Measurements from ENCODE around the gene CACNA1B. TPM values are rescaled to one million over a fixed set of nuclear protein-coding genes. Genes with fewer than 3 reads are reported as not detected.

CACNA1B gene
- total RNA-seq, 1 donor from 2014 or later: 0.74 TPM

DNA sequence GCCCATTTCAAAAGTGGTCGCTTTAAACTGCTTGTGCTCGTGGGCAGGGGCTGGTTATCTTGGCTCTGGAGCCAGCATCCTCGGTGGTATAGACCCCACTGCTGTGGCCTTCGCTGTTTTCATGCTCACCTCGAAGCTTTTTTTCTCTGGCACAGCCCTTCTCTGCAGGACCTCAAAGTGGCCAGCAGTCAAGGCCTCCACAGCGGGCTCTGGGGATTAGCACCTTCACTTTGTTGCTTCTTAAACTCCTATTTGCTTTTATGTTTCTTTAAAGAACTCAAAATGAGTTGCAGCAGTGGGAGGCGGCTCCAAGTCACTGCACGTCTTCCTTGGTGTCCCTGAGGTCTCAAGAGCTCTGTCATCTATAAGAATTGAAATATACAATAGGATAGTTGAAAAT is 165.1 kb downstream of the CACNA1B start:
- DNase-seq (ENCODE audit: extremely low spot score in 2 of 2): peak in 1 of 2 donors; percentile 28
- TF ChIP-seq POLR2AphosphoS5 (IDR thresholded peaks at IDR 0.05; ENCODE audit: insufficient read depth in 1 of 2, low read depth in 1 of 2) (no peak), POLR2A (IDR thresholded peaks at IDR 0.05) (no peak)
- TF ChIP-seq, protein P1, sequence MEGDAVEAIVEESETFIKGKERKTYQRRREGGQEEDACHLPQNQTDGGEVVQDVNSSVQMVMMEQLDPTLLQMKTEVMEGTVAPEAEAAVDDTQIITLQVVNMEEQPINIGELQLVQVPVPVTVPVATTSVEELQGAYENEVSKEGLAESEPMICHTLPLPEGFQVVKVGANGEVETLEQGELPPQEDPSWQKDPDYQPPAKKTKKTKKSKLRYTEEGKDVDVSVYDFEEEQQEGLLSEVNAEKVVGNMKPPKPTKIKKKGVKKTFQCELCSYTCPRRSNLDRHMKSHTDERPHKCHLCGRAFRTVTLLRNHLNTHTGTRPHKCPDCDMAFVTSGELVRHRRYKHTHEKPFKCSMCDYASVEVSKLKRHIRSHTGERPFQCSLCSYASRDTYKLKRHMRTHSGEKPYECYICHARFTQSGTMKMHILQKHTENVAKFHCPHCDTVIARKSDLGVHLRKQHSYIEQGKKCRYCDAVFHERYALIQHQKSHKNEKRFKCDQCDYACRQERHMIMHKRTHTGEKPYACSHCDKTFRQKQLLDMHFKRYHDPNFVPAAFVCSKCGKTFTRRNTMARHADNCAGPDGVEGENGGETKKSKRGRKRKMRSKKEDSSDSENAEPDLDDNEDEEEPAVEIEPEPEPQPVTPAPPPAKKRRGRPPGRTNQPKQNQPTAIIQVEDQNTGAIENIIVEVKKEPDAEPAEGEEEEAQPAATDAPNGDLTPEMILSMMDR (IDR thresholded peaks at IDR 0.05): no peak
- Histone ChIP-seq H3K4me1 (no peaks in the 10 kb centered on the region), H3K9me3 (no peaks in the 10 kb centered on the region), H3K27ac (no peak overlapping the region), H3K4me3 (no peak overlapping the region), H3K36me3 (no peaks in the 10 kb centered on the region), H3K27me3 (no peaks in the 10 kb centered on the region)
- intact Hi-C loops (cut with DNase I): no loop called here

DNA sequence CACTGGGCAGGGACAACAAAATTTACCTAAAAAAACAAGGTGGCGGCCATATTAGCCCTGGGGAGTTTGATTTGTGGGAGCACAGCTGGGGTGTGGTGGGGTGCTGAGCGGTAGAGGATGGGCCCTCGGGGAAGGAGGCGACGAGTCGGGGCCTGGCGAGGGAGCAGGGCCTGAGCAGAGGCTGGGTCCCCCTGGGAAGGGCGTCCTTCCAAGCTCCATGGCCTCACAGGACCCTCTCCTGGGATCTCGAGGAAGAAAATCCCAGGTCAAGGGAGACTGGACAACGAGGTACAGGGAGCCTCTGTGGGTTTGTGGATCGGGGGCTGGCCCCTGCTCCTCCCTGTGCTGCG is 165.5 kb downstream of the CACNA1B start:
- DNase-seq (ENCODE audit: extremely low spot score in 2 of 2): no peak
- no peaks in the 10 kb centered on the region for H3K9me3 ChIP-seq
- H3K36me3 ChIP-seq: no peaks in the 10 kb centered on the region
- intact Hi-C loops (cut with DNase I): no loop called here
- H3K27ac ChIP-seq: no peak overlapping the region
- H3K4me1 ChIP-seq: no peaks in the 10 kb centered on the region
- no peak overlapping the region for H3K4me3 ChIP-seq
- no peaks in the 10 kb centered on the region for H3K27me3 ChIP-seq
- TF ChIP-seq POLR2AphosphoS5 (IDR thresholded peaks at IDR 0.05; ENCODE audit: insufficient read depth in 1 of 2, low read depth in 1 of 2): no peak
- TF ChIP-seq POLR2A (IDR thresholded peaks at IDR 0.05): no peak
- TF ChIP-seq, protein P1 (IDR thresholded peaks at IDR 0.05): no peak

GRCh38 chr9:138043411-138044345 is 166.1 kb downstream of the CACNA1B start:
- intact Hi-C loops (cut with DNase I): no loop called here
- Histone ChIP-seq H3K36me3 (no peaks in the 10 kb centered on the region), H3K9me3 (no peaks in the 10 kb centered on the region), H3K4me3 (no peak overlapping the region), H3K27me3 (no peaks in the 10 kb centered on the region), H3K4me1 (no peaks in the 10 kb centered on the region), H3K27ac (no peak overlapping the region)
- DNase-seq (ENCODE audit: extremely low spot score in 2 of 2): peak in 1 of 2 donors; percentile 90
- no peak for TF ChIP-seq POLR2A (IDR thresholded peaks at IDR 0.05)
- TF ChIP-seq, protein P1 (IDR thresholded peaks at IDR 0.05): no peak
- TF ChIP-seq POLR2AphosphoS5 (IDR thresholded peaks at IDR 0.05; ENCODE audit: insufficient read depth in 1 of 2, low read depth in 1 of 2): no peak

DNA sequence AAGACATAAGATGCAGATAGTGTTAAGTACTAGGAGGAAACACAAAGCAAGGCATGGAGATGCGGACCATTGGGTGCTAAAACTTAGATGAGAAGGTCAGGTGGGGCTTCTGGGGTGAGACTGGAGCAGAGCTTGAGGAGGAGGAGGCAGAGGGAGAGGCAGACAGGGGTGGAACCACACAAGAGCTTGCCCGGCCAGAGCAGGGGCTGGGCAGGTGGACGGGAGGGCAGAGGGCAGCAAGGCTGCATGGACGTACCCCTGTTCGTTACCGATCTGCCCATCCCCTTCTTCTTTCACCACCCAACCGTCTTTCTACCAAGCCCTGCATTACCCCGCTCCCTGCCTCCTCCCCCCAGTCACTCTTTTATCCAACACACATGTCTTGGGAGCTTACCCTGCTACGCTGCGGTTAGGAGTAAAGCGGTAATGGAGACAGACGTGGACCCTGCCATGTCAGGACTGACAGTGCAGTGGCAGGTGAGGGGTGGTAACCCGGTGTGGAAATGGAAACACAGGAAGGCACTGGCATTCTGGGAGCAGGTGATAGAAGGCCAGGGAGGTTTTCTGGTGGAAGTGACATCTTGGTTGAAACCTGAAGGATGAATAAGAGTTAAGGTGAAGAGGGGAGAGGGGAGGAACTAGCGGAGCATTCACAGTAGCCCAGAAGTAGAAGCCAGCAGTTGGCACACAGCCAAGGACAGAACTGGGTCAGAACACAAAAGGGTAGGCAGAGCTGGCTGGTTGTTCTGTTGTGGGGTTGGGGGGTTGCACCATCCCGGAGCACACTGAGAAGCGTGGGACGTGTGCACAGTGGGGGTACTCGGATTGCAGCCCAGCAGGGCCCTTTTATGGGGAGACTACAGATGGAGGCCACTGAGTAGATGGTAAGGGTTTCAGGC is 167.2 kb downstream of the CACNA1B start:
- Histone ChIP-seq H3K9me3 (no peaks in the 10 kb centered on the region), H3K36me3 (no peaks in the 10 kb centered on the region), H3K4me1 (no peaks in the 10 kb centered on the region), H3K27ac (no peak overlapping the region), H3K27me3 (no peaks in the 10 kb centered on the region), H3K4me3 (no peak overlapping the region)
- peak in 1 of 2 donors; percentile 93 for DNase-seq (ENCODE audit: extremely low spot score in 2 of 2)
- no peak for TF ChIP-seq POLR2A (IDR thresholded peaks at IDR 0.05)
- no peak for TF ChIP-seq POLR2AphosphoS5 (IDR thresholded peaks at IDR 0.05; ENCODE audit: insufficient read depth in 1 of 2, low read depth in 1 of 2)
- TF ChIP-seq, protein P1 (IDR thresholded peaks at IDR 0.05): no peak
- intact Hi-C loops (cut with DNase I): no loop called here

Measured in vagina (tissue), 2 donors.